GM12878 (cell line): ENCODE measurements around the gene OR52M1. TPM values are rescaled to one million over a fixed set of nuclear protein-coding genes. Genes with fewer than 3 reads are reported as not detected.

Experiments
- ASH2L ChIP-seq: fragments of 300-600, 200-600 bp; sonication (generic); IDR thresholded peaks from 2 replicates; pipeline ENCODE4 v1.6.1; 2017; ENCODE audit warnings: low read depth, mild to moderate bottlenecking, borderline replicate concordance
- BCL3 ChIP-seq: IDR thresholded peaks from 2 replicates; pipeline ENCODE4 v1.6.1; 2011; ENCODE audit warnings: borderline replicate concordance, low read depth, mild to moderate bottlenecking, moderate library complexity, low read length; ENCODE audit not compliant: insufficient read depth, poor library complexity, severe bottlenecking
- BHLHE40 ChIP-seq, 2 experiments: fragments of 450-650 bp in 1 of 2; IDR thresholded peaks; 2 replicates each; pipeline ENCODE4 v1.6.1; 2011 to 2017; ENCODE audit warnings: low read depth in 2 of 2, borderline replicate concordance in 1 of 2, improper control_type of control experiment in 1 of 2, low read length in 1 of 2, mild to moderate bottlenecking in 1 of 2
- BRCA1 ChIP-seq: IDR thresholded peaks from 2 replicates; pipeline ENCODE4 v1.6.1; 2011; ENCODE audit warnings: low read depth, low read length, improper control_type of control experiment
- CREM ChIP-seq: IDR thresholded peaks from 2 replicates; pipeline ENCODE4 v1.6.1; 2014; ENCODE audit warnings: antibody characterized with exemption, low read depth
- CTCF ChIP-seq, 3 experiments: IDR thresholded peaks in 2 of 3; conservative IDR thresholded peaks in 1 of 3; 2 replicates each; pipeline ENCODE4 v1.5.1; 2011; ENCODE audit warnings: low read depth in 3 of 3, low read length in 3 of 3, mild to moderate bottlenecking in 3 of 3, control low read depth in 2 of 3, moderate library complexity in 2 of 3, inconsistent platforms in 1 of 3, mixed read lengths in 1 of 3; ENCODE audit not compliant: control insufficient read depth in 2 of 3, insufficient read depth in 1 of 3; ENCODE audit errors: extremely low read depth in 1 of 3
- KLF5 ChIP-seq: fragments of 450-650 bp; IDR thresholded peaks from 2 replicates; pipeline ENCODE4 v1.6.1; 2014; ENCODE audit warnings: mild to moderate bottlenecking; ENCODE audit not compliant: partially characterized antibody
- POLR2AphosphoS2 ChIP-seq: IDR thresholded peaks from 2 replicates; pipeline ENCODE4 v1.6.1; 2011; ENCODE audit warnings: low read depth, mild to moderate bottlenecking, low read length, improper control_type of control experiment, moderate library complexity
- PRDM15 ChIP-seq: fragments of 450-650 bp; formaldehyde crosslinking; IDR thresholded peaks from 2 replicates; pipeline ENCODE4 v1.4.0; 2020; ENCODE audit warnings: mild to moderate bottlenecking, moderate library complexity
- REST ChIP-seq: IDR thresholded peaks from 2 replicates; pipeline ENCODE4 v1.6.1; 2012; ENCODE audit warnings: mild to moderate bottlenecking, low read depth, low read length
- SIX5 ChIP-seq: IDR thresholded peaks from 2 replicates; pipeline ENCODE4 v1.6.1; 2011; ENCODE audit warnings: mild to moderate bottlenecking, low read depth, low read length, moderate library complexity; ENCODE audit not compliant: severe bottlenecking
- TCF7 ChIP-seq: IDR thresholded peaks from 2 replicates; pipeline ENCODE4 v1.6.1; 2014; ENCODE audit warnings: antibody characterized with exemption, borderline replicate concordance
- ZNF24 ChIP-seq: fragments of 450-650 bp; IDR thresholded peaks from 2 replicates; pipeline ENCODE4 v1.6.1; 2017; ENCODE audit warnings: antibody characterized with exemption, mild to moderate bottlenecking
- ZNF384 ChIP-seq: IDR thresholded peaks from 2 replicates; pipeline ENCODE4 v1.6.1; 2012; ENCODE audit warnings: low read depth, mild to moderate bottlenecking, low read length, improper control_type of control experiment, borderline replicate concordance
- polyA plus RNA-seq, 11 experiments: library from polyadenylated mRNA; depleted of rRNA in 4 of 11; unstranded in 6 of 11; stranded (reverse) in 5 of 11; fragments of >200 nt; fragmentation: Nextera tagmentation in 4 of 11; fragmentation: Illumina TruSeq in 1 of 11; extraction: Ambion mirVana in 4 of 11; extraction: Trizol in 1 of 11; gene quantifications; 1 replicate in 1 of 11; 2 replicates in 10 of 11; pipeline versions ENCODE4 v1.2.1 to v1.2.3, GENCODE V29; 2011 to 2016; ENCODE audit warnings: inconsistent platforms in 2 of 11, missing spikeins in 2 of 11, low read depth in 1 of 11
- total RNA-seq, 4 experiments: library from RNA; depleted of rRNA in 3 of 4; stranded (reverse); fragments of >200 nt in 3 of 4; fragmentation: Illumina TruSeq in 1 of 4; extraction: Trizol in 1 of 4; gene quantifications; 2 replicates each; pipeline versions ENCODE4 v1.2.1 to v1.2.3, GENCODE V29; 2013 to 2021

OR52M1 gene
- total and polyA plus RNA-seq, 10 of the 15 experiments (the other 5 are each of a cell fraction or from before 2014, with no cell fraction given) = not detected

GRCh38 chr11:4527926-4528325, 17.1 kb upstream of the OR52M1 start (continued):
- TF ChIP-seq REST = no peak
- TF ChIP-seq BHLHE40 (IDR thresholded peaks at IDR 0.05; ENCODE audit: borderline replicate concordance in 1 of 2, low read depth in 2 of 2, low read length in 1 of 2) = no peak
- no peak for TF ChIP-seq PRDM15
- no peak for TF ChIP-seq CTCF (IDR thresholded peaks at IDR 0.05 in 2 of 3, conservative IDR thresholded peaks at IDR 0.05 in 1 of 3; ENCODE audit: control insufficient read depth in 2 of 3, extremely low read depth in 1 of 3, insufficient read depth in 1 of 3, low read depth in 3 of 3, low read length in 3 of 3)
- TF ChIP-seq ZNF384 = no peak
- no peak for TF ChIP-seq POLR2AphosphoS2
- no peak for TF ChIP-seq TCF7
- TF ChIP-seq KLF5 = no peak
- no peak for TF ChIP-seq CREM
- no peak for TF ChIP-seq BCL3
- no peak for TF ChIP-seq ZNF24
- TF ChIP-seq ASH2L = no peak
- no peak for TF ChIP-seq BRCA1
- no peak for TF ChIP-seq SIX5
